SK-N-SH (cell line): ENCODE results near the gene DDX54. TPM values are rescaled to one million over a fixed set of nuclear protein-coding genes. Genes with fewer than 3 reads are reported as not detected.

Experiments
- CTCF ChIA-PET: fragments of 300-600, 350-600 bp; formaldehyde crosslinking; extraction: SDS; loops from one replicate; lab custom pipeline; 2021; lab: Yijun Ruan, JAX
- POLR2A ChIA-PET: fragments of 350-600 bp; sonication (Branson Sonifier 250); formaldehyde crosslinking; extraction: SDS; loops from one replicate; lab custom pipeline; 2020; ENCODE audit warnings: antibody characterized with exemption, inconsistent platforms; lab: Yijun Ruan, JAX
- DNase-seq: peaks from one replicate; pipeline ENCODE4 v3.0.0; 2012
- H2AFZ ChIP-seq: fragments of 200-600 bp; sonication (generic); 2 replicates; pipeline ENCODE4 v1.8.1; 2016; ENCODE audit warnings: antibody characterized with exemption, mild to moderate bottlenecking, low read depth
- H3F3A ChIP-seq: fragments of 200-600 bp; sonication (generic); replicated peaks from 2 replicates; pipeline ENCODE3; 2016; ENCODE audit warnings: antibody characterized with exemption, mild to moderate bottlenecking; ENCODE audit not compliant: insufficient read depth
- H3K27ac ChIP-seq, 2 experiments: fragments of 200-500 bp in 1 of 2; fragments of 200-600 bp in 1 of 2; sonication (Bioruptor generic) in 1 of 2; sonication (generic), shearing (Covaris generic) in 1 of 2; 2 replicates each; pipeline versions ENCODE4 v1.5.1 to v1.6.1; 2014 to 2016; ENCODE audit warnings: low read depth in 2 of 2, inconsistent platforms in 1 of 2, low read length in 1 of 2, mild to moderate bottlenecking in 1 of 2, mixed read lengths in 1 of 2
- H3K27me3 ChIP-seq: fragments of 200-600 bp; sonication (generic), shearing (Covaris generic); 2 replicates; pipeline ENCODE4 v1.6.1; 2016; ENCODE audit warnings: mixed run types; ENCODE audit not compliant: insufficient read depth
- H3K36me3 ChIP-seq, 2 experiments: fragments of 200-500 bp in 1 of 2; fragments of 200-600 bp in 1 of 2; sonication (Bioruptor generic) in 1 of 2; sonication (generic) in 1 of 2; replicated peaks in 1 of 2; 2 replicates each; pipeline versions ENCODE3 to v1.5.1; 2014 to 2016; ENCODE audit warnings: low read length in 1 of 2, mild to moderate bottlenecking in 1 of 2; ENCODE audit not compliant: insufficient read depth in 2 of 2, control insufficient read depth in 1 of 2
- H3K4me1 ChIP-seq, 2 experiments: fragments of 200-500 bp in 1 of 2; fragments of 200-600 bp in 1 of 2; sonication (Bioruptor generic) in 1 of 2; sonication (generic), shearing (Covaris generic) in 1 of 2; 2 replicates each; pipeline versions ENCODE4 v1.5.1 to v1.6.1; 2014 to 2016; ENCODE audit warnings: low read depth in 1 of 2, low read length in 1 of 2, mixed run types in 1 of 2; ENCODE audit not compliant: insufficient read depth in 2 of 2, control insufficient read depth in 1 of 2
- H3K4me2 ChIP-seq: fragments of 200-600 bp; sonication (generic), shearing (Covaris generic); 2 replicates; pipeline ENCODE4 v1.6.1; 2017; ENCODE audit warnings: mixed run types
- H3K4me3 ChIP-seq, 2 experiments: fragments of 200-500 bp in 1 of 2; fragments of 200-600 bp in 1 of 2; sonication (Bioruptor generic) in 1 of 2; sonication (generic), shearing (Covaris generic) in 1 of 2; 2 replicates each; pipeline versions ENCODE4 v1.5.1 to v1.8.1; 2014 to 2016; ENCODE audit warnings: low read depth in 2 of 2, inconsistent platforms in 1 of 2, low read length in 1 of 2, mild to moderate bottlenecking in 1 of 2, mixed read lengths in 1 of 2, moderate library complexity in 1 of 2
- H3K79me2 ChIP-seq: fragments of 200-600 bp; sonication (generic); 2 replicates; pipeline ENCODE4 v1.8.1; 2017; ENCODE audit warnings: mild to moderate bottlenecking; ENCODE audit not compliant: insufficient read depth
- H3K9ac ChIP-seq: fragments of 200-600 bp; sonication (generic); 2 replicates; pipeline ENCODE4 v1.6.1; 2017; ENCODE audit warnings: mixed run types
- H3K9me2 ChIP-seq: fragments of 200-600 bp; sonication (generic); 2 replicates; pipeline ENCODE4 v1.6.1; 2017; ENCODE audit warnings: mixed run types
- H3K9me3 ChIP-seq: fragments of 200-600 bp; sonication (generic); 2 replicates; pipeline ENCODE4 v1.6.1; 2017; ENCODE audit warnings: mixed run types, mild to moderate bottlenecking, moderate library complexity
- H4K20me1 ChIP-seq: fragments of 200-600 bp; sonication (generic); 2 replicates; pipeline ENCODE4 v1.6.1; 2017; ENCODE audit warnings: mild to moderate bottlenecking, mixed run types; ENCODE audit not compliant: insufficient read depth
- CHD2 ChIP-seq: fragments of 150-350 bp; IDR thresholded peaks from 2 replicates; pipeline ENCODE4 v1.6.1; 2018; ENCODE audit warnings: low read length; ENCODE audit not compliant: partially characterized antibody
- ELF1 ChIP-seq: IDR thresholded peaks from 2 replicates; pipeline ENCODE4 v1.4.0; 2012
- EZH2phosphoT487 ChIP-seq: fragments of 200-600 bp; sonication (generic); IDR thresholded peaks from 2 replicates; pipeline ENCODE4 v1.6.1; 2017; ENCODE audit warnings: low read depth, mixed run types, mild to moderate bottlenecking, antibody characterized with exemption, moderate library complexity, borderline replicate concordance
- FOSL2 ChIP-seq: IDR thresholded peaks from 2 replicates; pipeline ENCODE4 v1.4.0; 2012; ENCODE audit warnings: low read depth, mild to moderate bottlenecking, moderate library complexity, borderline replicate concordance
- FOXM1 ChIP-seq: IDR thresholded peaks from 2 replicates; pipeline ENCODE4 v1.4.0; 2012; ENCODE audit warnings: low read depth, mild to moderate bottlenecking
- GABPA ChIP-seq: IDR thresholded peaks from 2 replicates; pipeline ENCODE4 v1.4.0; 2012; ENCODE audit warnings: low read depth, mild to moderate bottlenecking
- MAX ChIP-seq: IDR thresholded peaks from 2 replicates; pipeline ENCODE4 v1.4.0; 2012; ENCODE audit warnings: low read depth
- PBX3 ChIP-seq: IDR thresholded peaks from 2 replicates; pipeline ENCODE4; 2012
- RAD21 ChIP-seq: IDR thresholded peaks from 2 replicates; pipeline ENCODE4 v1.6.1; 2012; ENCODE audit warnings: mild to moderate bottlenecking, low read length
- SMC3 ChIP-seq: IDR thresholded peaks from 2 replicates; pipeline ENCODE4 v1.6.1; 2012; ENCODE audit warnings: low read depth, low read length, improper control_type of control experiment
- WGBS: methylation state at CpG from one replicate; pipeline ENCODE4 v1.1.6; 2017; ENCODE audit warnings: low lambda C conversion rate; 5-methylcytosine and 5-hydroxymethylcytosine counted together
- polyA plus RNA-seq, 3 experiments: library from polyadenylated mRNA; depleted of rRNA; stranded (reverse); fragments of >200 nt; gene quantifications; 2 replicates each; pipeline ENCODE4 v1.2.3, GENCODE V29; 2012

The DDX54 gene
- polyA plus RNA-seq, 1 of the 3 experiments (the other 2 are of a cell fraction), result 69.9 TPM

GRCh38 chr12:113164014-113164413, 21.3 kb downstream of the DDX54 start:
- Histone ChIP-seq H2AFZ (no peak overlapping the region), H3K27ac (no peak overlapping the region), H3K4me2 (no peak overlapping the region), H3K9ac (no peak overlapping the region), H3K9me2 (no peaks in the 10 kb centered on the region), H3K9me3 (no peaks in the 10 kb centered on the region), H3K36me3 (peaks cover 13 to 46% of the 10 kb centered on the region in 2 experiments), H4K20me1 (peaks cover 8% of the 10 kb centered on the region; the same call in 1 of the 2 replicates), H3F3A (no peaks in the 10 kb centered on the region), H3K4me1 (peaks cover 7 to 23% of the 10 kb centered on the region in 2 experiments; a peak in 2 of 4 replicates), H3K79me2 (no peaks in the 10 kb centered on the region), H3K4me3 (no peak overlapping the region), H3K27me3 (no peaks in the 10 kb centered on the region)
- TF ChIP-seq PBX3 (no peak), CHD2 (no peak), FOSL2 (no peak), EZH2phosphoT487 (no peak), RAD21 (no peak), SMC3 (no peak), FOXM1 (no peak), MAX (no peak), GABPA (no peak)
- 90% methylated on average over 12 of the region's 13 CpGs for WGBS
- ChIA-PET CTCF (interaction anchor here (1.1 kb wide), 1 partner anchor 171 kb away, joined by 3 read pairs; no protein-coding TSS in a partner anchor), POLR2A (no interaction called here)
- no peak for DNase-seq

GRCh38 chr12:113163030-113163360, 22.3 kb downstream of the DDX54 start:
- no peaks in the 10 kb centered on the region for H3K9me2 ChIP-seq
- no peak overlapping the region for H3K9ac ChIP-seq
- H3K79me2 ChIP-seq, result no peaks in the 10 kb centered on the region
- H3K9me3 ChIP-seq, result no peaks in the 10 kb centered on the region
- WGBS, result 94% methylated on average over 10 of the region's 12 CpGs
- peaks cover 13 to 50% of the 10 kb centered on the region in 2 experiments for H3K36me3 ChIP-seq
- H3F3A ChIP-seq, result no peaks in the 10 kb centered on the region
- DNase-seq, result no peak
- H3K27me3 ChIP-seq, result no peaks in the 10 kb centered on the region
- no peak for TF ChIP-seq ELF1
- TF ChIP-seq, all 33 proteins: peak for 0
- H3K27ac ChIP-seq, result no peak overlapping the region; a peak in 1 of 4 replicates
- peaks cover 8% of the 10 kb centered on the region; the same call in 1 of the 2 replicates for H4K20me1 ChIP-seq
- POLR2A ChIA-PET, result interaction anchor here (1.0 kb wide), 1 partner anchor 10 kb away, joined by 3 read pairs; no protein-coding TSS in a partner anchor
- H2AFZ ChIP-seq, result no peak overlapping the region
- no peak overlapping the region for H3K4me2 ChIP-seq
- peaks cover 7 to 23% of the 10 kb centered on the region in 2 experiments; a peak in 2 of 4 replicates for H3K4me1 ChIP-seq
- CTCF ChIA-PET, result interaction anchor here (0.9 to 5.6 kb wide), 4 partner anchors 10 to 170 kb away, joined by 3 to 39 read pairs (median 16); no protein-coding TSS in a partner anchor
- H3K4me3 ChIP-seq, result no peak overlapping the region
